T-helper 2 cell treated with Interferon-gamma antibody and Interleukin-4, amounts not matched to agents 100 ng/mL and 5 ng/mL, for 36 hours (primary cell): ENCODE results near the gene NTN1. TPM values are rescaled to one million over a fixed set of nuclear protein-coding genes. Genes with fewer than 3 reads are reported as not detected.

Experiments used
- intact Hi-C: fragments of 100-400 bp; cut with micrococcal nuclease; formaldehyde crosslinking; loops from one replicate; pipeline ENCODE4 v1.15.1; 2023
- total RNA-seq: library from RNA; stranded (reverse); gene quantifications from 2 replicates; pipeline ENCODE4 v1.2.3, GENCODE V29; 2022

NTN1 gene
- total RNA-seq, 1 donor from 2014 or later, result 0.09 TPM

- intact Hi-C loops, result loop anchor here (1.0 kb wide), 1 partner anchor 22 kb away; no protein-coding TSS in a partner anchor
Observed at GRCh38 chr17:9004132-9004960, 17.0 kb upstream of the NTN1 start.

- intact Hi-C loops, result loop anchor here (1.0 kb wide), 1 partner anchor 21 kb away; no protein-coding TSS in a partner anchor
Observed at GRCh38 chr17:9004961-9005285, 16.4 kb upstream of the NTN1 start.

GRCh38 chr17:9006175-9006767 is 15.0 kb upstream of the NTN1 start:
- intact Hi-C loops, result no loop called here

GRCh38 chr17:9007052-9007714 is 14.1 kb upstream of the NTN1 start:
- intact Hi-C loops, result no loop called here

GRCh38 chr17:9009096-9009495 is 12.2 kb upstream of the NTN1 start:
- intact Hi-C loops, result no loop called here

GRCh38 chr17:9009737-9010136 is 11.6 kb upstream of the NTN1 start:
- intact Hi-C loops, result no loop called here

- intact Hi-C loops, result no loop called here
Observed at GRCh38 chr17:9011001-9011400, 10.3 kb upstream of the NTN1 start.

GRCh38 chr17:9016941-9017552 is 4.3 kb upstream of the NTN1 start:
- intact Hi-C loops, result no loop called here

- intact Hi-C loops, result no loop called here
Observed at GRCh38 chr17:9018726-9019125, 2.6 kb upstream of the NTN1 start.

- intact Hi-C loops, result loop anchor here (2.0 kb wide), 1 partner anchor 21 kb away; no protein-coding TSS in a partner anchor
Observed at GRCh38 chr17:9020096-9020823, 1.1 kb upstream of the NTN1 start.

- intact Hi-C loops, result loop anchor here (2.0 kb wide), 1 partner anchor 22 kb away; no protein-coding TSS in a partner anchor
Observed at GRCh38 chr17:9020824-9021157, 519 bp upstream of the NTN1 start.

- intact Hi-C loops, result loop anchor here (2.0 kb wide), 1 partner anchor 23 kb away; no protein-coding TSS in a partner anchor
Observed at GRCh38 chr17:9021992-9022572, 772 bp downstream of the NTN1 start.

- intact Hi-C loops, result no loop called here
Observed at GRCh38 chr17:9022573-9023391, 1.5 kb downstream of the NTN1 start.

- intact Hi-C loops, result no loop called here
Observed at GRCh38 chr17:9023392-9024218, 2.3 kb downstream of the NTN1 start.

GRCh38 chr17:9024497-9024896 is 3.2 kb downstream of the NTN1 start:
- intact Hi-C loops, result no loop called here

- intact Hi-C loops, result loop anchor here (1.0 kb wide), 1 partner anchor 22 kb away; no protein-coding TSS in a partner anchor
Observed at GRCh38 chr17:9026741-9027140, 5.4 kb downstream of the NTN1 start.

GRCh38 chr17:9028202-9028987 is 7.1 kb downstream of the NTN1 start:
- intact Hi-C loops, result no loop called here

- intact Hi-C loops, result no loop called here
Observed at GRCh38 chr17:9028988-9029570, 7.8 kb downstream of the NTN1 start.
